ENCODE data around the gene ACTN1.
"Not testable (repeated sequence)": the region's sequence is repeated elsewhere in the genome, so short reads cannot be mapped to it uniquely, and the experiment has no call there.

Gene ACTN1

GRCh38 chr14:68986926-68987652, 8.0 kb upstream of the ACTN1 start:
- no peak for DNase-seq (ENCODE audit: low read depth)

GRCh38 chr14:68986225-68986624, 7.1 kb upstream of the ACTN1 start:
- no peak for DNase-seq (ENCODE audit: low read depth)

GRCh38 chr14:68984686-68985085, 5.6 kb upstream of the ACTN1 start:
- DNase-seq (ENCODE audit: low read depth): no peak

GRCh38 chr14:68983191-68983590, 4.1 kb upstream of the ACTN1 start:
- DNase-seq (ENCODE audit: low read depth): no peak

- DNase-seq (ENCODE audit: low read depth): no peak
Measured at GRCh38 chr14:68982581-68982980, 3.5 kb upstream of the ACTN1 start.

- no peak for DNase-seq (ENCODE audit: low read depth)
Measured at GRCh38 chr14:68981539-68981976, 2.5 kb upstream of the ACTN1 start.

- no peak for DNase-seq (ENCODE audit: low read depth)
Measured at GRCh38 chr14:68981139-68981538, 2.0 kb upstream of the ACTN1 start.

GRCh38 chr14:68979722-68980451, 785 bp upstream of the ACTN1 start:
- DNase-seq (ENCODE audit: low read depth): no peak

GRCh38 chr14:68978172-68978911, 760 bp downstream of the ACTN1 start:
- DNase-seq (ENCODE audit: low read depth): no peak

- peak; percentile 30 for DNase-seq (ENCODE audit: low read depth)
Measured at GRCh38 chr14:68977718-68978171, 1.4 kb downstream of the ACTN1 start.

- DNase-seq (ENCODE audit: low read depth): no peak
Measured at GRCh38 chr14:68977180-68977717, 1.9 kb downstream of the ACTN1 start.

GRCh38 chr14:68976160-68977067, 2.7 kb downstream of the ACTN1 start:
- DNase-seq (ENCODE audit: low read depth): no peak

- DNase-seq (ENCODE audit: low read depth): no peak
Measured at GRCh38 chr14:68975667-68976066, 3.4 kb downstream of the ACTN1 start.

- no peak for DNase-seq (ENCODE audit: low read depth)
Measured at GRCh38 chr14:68974759-68975347, 4.2 kb downstream of the ACTN1 start.

- no peak for DNase-seq (ENCODE audit: low read depth)
Measured at GRCh38 chr14:68973639-68974038, 5.5 kb downstream of the ACTN1 start.

GRCh38 chr14:68973219-68973565, 5.9 kb downstream of the ACTN1 start:
- DNase-seq (ENCODE audit: low read depth): not testable (repeated sequence)

- no peak for DNase-seq (ENCODE audit: low read depth)
Measured at GRCh38 chr14:68972507-68973218, 6.4 kb downstream of the ACTN1 start.

GRCh38 chr14:68971411-68972035, 7.6 kb downstream of the ACTN1 start:
- no peak for DNase-seq (ENCODE audit: low read depth)

GRCh38 chr14:68970736-68971135, 8.4 kb downstream of the ACTN1 start:
- no peak for DNase-seq (ENCODE audit: low read depth)

GRCh38 chr14:68970038-68970612, 9.0 kb downstream of the ACTN1 start:
- DNase-seq (ENCODE audit: low read depth): no peak

Measured in stimulated activated CD8-positive, alpha-beta memory T cell treated with anti-CD3 and anti-CD28 coated beads, Interleukin-12 subunit alpha, Interleukin-12 subunit beta, amount 100 ng/mL, for 1 hour (primary cell).